Caki2 (cell line): ENCODE measurements around the gene SYT15. TPM values are rescaled to one million over a fixed set of nuclear protein-coding genes. Genes with fewer than 3 reads are reported as not detected.
A peak's percentile ranks its signal among the peaks of the same experiment; 100 is the strongest.
"Not testable (repeated sequence)": the region's sequence is repeated elsewhere in the genome, so short reads cannot be mapped to it uniquely, and the experiment has no call there.

Source experiments
- DNase-seq: peaks from one replicate; pipeline ENCODE4 v3.0.0-alpha.2; 2015; ENCODE audit warnings: low read depth
- in situ Hi-C: cut with HindIII; loops from 2 replicates; pipeline ENCODE4 v1.10.0; 2016; ENCODE audit warnings: low sequenced_read_pairs, low pct_unique_long_range_greater_than_20kb, mixed read lengths
- total RNA-seq: library from RNA; depleted of rRNA; stranded (reverse); fragments of >200 nt; shearing (Covaris generic); gene quantifications from 2 replicates; pipeline ENCODE4 v1.2.3, GENCODE V29; 2014; ENCODE audit warnings: low replicate concordance

SYT15 gene
- total RNA-seq, 1 experiment from 2014 or later = not detected

GRCh38 chr10:46554166-46554781, 24.7 kb upstream of the SYT15 start:
- in situ Hi-C loops = no loop called here
- DNase-seq = no peak

DNA sequence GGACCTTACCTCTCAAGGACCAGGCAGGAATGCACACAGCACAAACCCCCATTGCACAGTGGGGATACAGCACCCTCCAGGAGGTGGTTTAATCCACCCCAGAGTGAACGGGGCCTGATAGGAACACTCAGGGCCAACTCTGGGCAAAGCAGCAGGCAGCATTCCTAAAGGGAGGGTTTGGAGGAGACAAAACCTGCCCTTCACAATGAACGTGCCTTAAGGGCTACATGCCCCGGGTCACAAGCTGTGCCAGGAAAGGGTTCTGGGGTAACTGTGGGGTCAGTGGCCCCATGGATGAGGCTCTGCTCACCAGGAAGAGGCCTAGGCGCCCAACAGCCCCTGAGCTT, 23.6 kb upstream of the SYT15 start:
- DNase-seq = no peak
- in situ Hi-C loops = no loop called here

DNA sequence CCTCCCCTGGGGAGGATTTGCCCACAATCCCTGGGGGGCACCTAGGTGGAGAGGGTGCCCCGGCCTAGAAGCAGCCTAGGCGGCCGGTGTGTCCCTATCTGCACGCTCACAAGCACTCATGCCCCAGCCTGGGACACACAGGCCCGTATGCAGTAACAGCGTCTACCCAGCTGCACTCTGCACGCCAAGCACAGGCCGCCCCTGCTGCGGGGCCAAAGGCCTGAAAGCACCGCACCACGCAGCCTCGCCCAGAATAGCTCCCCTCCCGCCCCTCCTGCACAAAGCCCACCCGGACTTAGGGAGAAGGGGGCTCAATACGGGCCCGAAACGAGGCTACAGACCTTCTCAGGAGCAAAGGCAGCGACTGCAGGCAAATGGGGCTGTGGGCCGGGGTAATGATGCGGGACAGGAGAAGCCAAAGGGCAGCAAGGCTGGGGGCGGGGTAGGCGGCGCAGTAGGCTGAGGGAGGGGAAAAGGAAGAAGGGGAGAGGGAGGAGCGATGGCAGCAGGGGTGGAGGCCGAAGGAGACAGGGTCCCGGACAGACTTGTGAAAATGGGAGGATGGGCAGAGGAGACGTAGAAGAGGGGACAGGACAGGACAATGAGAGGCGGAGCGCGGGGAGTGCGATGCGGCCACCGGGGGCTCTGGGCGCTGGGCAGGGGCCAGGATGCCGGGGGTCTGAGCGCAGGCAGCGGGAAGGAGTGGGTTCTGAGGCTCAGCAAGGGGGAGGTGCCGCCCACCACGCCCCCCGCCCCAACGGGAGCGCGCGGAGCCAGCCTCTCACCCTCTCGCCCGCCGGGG, 23.0 kb upstream of the SYT15 start:
- in situ Hi-C loops = no loop called here
- no peak for DNase-seq

DNA sequence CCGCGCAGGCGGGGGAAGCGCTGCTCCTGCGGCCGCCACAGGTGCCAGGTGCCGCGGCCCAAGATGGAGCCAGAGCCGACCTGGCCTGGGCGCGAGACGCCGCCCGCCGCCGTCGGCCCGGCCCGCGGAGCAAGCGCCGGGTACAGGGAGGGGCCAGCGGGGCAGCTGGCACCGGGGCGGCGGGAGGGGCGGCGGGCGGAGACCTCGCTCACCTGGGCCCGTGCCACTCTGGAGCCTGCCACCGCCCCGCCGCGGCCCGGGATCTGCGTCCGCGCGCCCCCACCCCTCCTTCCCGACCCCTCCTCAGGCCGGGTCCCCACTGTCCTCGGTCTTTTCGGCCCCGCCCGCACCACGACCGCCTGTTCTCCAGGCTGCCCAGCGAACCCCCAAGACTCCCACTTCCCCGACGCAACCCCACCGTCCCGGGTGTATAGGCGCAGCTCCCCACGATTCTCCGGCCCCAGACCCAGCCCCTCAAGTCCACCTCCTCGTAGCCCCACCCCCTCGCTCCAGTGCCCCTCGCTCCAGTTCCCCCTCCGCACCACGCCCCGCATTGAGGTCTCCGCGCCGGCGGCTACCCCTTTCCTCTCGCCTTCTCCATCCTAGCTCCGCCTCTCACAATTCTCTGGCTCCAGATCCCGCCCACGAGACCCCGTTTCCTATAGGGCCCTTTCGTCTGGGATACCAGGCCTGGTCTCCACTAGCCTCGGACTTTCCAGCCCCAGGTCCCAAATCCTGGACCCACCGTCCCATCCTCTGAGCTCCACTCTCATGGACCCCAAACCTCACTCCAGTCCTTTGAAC, 22.2 kb upstream of the SYT15 start, which contains the start of gene GPRIN2:
TSS of gene GPRIN2 (minus strand) at position 144 of the 804 bp plus-strand sequence. CDS start 5,922 bp downstream, outside the sequence.
- DNase-seq = no peak
- in situ Hi-C loops = no loop called here

DNA sequence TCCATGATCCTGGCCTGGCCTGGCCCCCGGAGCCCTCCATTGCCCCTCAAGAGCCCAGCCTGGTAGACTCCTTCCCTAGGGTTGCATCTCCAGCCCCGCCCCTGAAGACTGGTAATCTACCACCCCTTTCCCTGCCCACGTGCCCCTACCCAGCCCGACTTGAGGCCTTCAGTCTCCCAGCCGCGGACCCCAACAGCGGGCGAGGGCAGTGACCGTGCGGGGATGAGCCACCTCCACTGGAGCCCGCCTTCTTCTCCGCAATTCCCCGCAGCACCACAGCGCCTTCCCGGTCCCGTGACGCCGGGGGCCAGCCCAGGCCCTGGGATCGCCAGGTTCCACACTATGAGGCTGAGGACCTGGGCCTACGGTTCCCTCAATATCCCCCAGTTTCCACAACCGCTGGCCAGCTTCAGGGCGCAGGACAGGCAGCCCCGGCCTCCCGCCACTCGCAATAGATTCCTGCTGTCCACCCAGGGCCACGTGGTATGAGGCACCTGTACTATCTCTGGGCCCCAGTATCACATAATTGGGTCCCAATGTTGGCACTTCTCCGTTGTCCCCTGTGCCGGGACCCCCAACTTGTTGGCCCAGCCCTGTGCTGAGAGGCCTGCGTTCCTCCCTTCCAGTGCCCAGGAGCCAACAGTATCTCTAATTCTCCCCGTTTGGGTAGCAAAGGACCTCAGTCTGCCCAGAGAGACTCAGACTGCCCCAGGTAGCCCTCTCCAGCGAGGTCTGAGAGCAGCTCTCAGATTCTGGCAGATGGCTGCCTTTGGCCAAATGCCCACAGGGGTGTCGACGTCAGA, 21.4 kb upstream of the SYT15 start:
- in situ Hi-C loops = no loop called here

DNA sequence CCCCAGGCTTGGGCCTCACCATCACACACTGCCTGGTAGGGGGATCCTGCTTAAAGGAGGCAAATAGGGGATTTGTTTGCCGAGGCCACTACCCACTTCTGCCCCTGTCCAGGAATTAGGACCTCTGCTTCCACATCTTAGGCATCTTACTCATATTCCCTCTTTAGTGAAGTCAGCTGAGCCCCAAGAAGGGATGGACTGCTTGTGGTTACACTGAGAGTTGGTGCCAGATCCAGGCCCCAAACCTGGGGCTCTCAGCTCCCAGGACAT, 20.9 kb upstream of the SYT15 start:
- no peak for DNase-seq
- in situ Hi-C loops = no loop called here

More for the DNA sequence above, 21.4 kb upstream of the SYT15 start:
- DNase-seq = no peak

DNA sequence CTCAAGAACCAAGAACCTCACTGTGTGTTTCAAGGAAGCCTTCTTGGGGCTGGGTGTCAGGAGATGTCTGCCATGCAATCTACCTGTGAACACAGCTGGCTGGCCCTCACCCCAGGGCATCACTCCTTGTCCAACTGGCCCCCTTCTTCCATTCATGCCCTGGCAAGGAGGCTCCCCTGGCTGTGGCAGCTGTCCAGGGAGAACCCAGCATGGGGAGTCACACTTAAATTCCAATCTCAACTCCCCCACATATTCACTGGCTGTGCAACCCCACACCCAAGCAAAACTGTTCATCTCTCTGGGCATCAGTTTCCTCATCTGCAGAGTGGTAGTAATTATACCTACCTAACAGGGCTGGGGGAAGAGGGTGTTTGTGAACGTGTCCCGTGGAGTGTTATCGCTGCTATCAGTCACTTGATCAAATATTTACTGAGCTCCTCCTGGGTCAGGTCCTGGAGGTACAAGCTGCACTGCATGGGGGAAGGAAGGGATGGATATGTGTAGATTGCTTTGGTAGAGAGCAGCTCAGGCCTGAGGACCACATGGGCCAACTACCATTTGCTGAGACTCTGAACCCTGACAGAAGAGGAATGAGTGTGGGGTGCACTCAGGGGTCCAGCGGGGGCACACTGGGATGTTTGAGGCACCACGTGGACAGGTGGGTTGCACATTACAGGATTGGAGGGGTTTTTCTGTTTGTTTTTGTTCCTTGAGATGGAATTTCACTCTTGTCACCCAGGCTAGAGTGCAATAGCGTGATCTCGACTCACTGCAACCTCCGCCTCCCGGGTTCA, 20.3 kb upstream of the SYT15 start:
- DNase-seq = no peak
- in situ Hi-C loops = no loop called here

DNA sequence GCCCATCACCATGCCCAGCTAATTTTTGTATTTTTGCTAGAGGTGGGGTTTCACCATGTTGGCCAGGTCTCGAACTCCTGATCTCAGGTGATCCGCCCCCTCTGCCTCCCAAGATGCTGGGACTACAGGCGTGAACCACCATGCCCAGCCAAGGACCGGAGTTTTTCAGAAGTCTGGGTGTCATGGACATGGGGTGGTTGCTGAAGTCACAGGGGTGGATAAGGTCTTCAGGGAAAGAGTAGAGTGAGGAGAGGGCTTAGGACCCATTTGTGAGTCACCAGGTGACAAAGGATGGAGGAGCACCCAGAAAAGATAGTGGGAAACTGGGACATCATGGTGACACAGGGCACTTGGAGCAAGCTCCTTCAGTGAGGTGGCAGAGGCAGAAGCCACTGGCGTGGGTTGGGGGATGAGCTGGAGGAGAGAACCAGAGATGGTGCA, 19.7 kb upstream of the SYT15 start:
- DNase-seq = no peak
- in situ Hi-C loops = no loop called here

GRCh38 chr10:46560381-46560780, 18.5 kb upstream of the SYT15 start:
- DNase-seq = no peak
- in situ Hi-C loops = no loop called here

- DNase-seq = no peak
- in situ Hi-C loops = no loop called here
Observed at GRCh38 chr10:46560952-46561351, 18.0 kb upstream of the SYT15 start.

DNA sequence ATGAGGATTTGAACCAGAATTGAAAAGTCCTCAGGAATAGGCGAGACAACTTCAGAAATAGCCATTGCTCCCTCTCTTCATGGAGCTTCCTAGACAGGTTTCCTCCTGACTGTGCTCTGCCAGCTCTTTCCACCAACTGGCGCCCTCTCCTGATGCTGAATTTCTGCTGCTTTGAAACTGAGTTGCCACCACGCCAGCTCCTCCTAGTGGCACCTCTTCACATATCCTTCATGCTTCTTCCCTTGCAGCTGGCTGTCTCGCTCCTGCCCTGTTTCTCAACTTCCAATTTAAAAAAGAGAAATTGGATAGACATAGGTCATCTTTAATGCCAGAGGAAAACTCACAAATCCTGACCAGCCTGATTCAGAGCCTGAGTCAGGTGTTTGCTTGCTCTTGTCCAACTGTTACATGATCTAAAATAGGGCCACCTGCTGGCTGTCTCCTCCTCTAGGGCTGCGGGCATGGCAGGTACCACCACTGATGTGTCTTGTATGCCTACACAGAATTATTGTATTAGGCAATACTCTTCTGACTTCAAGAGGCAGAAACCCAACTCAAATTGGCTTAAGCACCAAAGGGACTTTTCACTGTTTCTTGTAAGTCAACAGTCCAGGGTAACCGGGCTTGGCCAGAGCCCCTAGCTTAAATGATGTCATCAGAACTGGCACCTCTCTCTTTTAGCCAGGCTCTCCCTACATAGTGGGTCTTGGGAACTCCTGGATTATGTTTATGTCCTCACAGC, 13.2 kb upstream of the SYT15 start:
- peak; percentile 69 for DNase-seq
- in situ Hi-C loops = not testable (repeated sequence)

- DNase-seq, in situ Hi-C loops: not testable (repeated sequence)
Observed at GRCh38 chr10:46567151-46567550, 11.8 kb upstream of the SYT15 start.

DNA sequence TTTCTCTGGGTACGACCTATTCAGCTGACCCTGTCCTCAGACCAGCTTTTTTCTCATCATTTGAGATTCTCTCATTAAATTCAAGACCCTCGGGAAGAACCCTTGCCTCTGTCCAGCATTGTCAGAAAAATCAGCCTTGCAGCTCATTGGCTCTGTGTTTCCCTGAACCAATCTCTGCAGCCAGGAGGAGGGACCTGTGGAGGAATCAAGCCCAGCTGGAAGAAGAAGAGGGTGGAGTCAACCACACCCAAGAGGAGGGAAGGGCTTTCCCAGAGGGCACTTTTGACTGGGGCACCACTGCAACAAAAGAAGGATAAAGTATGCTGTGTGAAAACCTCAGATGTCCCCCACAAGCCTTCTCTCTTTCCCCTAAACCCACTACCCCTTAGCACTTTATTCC, 8.3 kb upstream of the SYT15 start:
- in situ Hi-C loops, DNase-seq: not testable (repeated sequence)

- DNase-seq, in situ Hi-C loops: not testable (repeated sequence)
Observed at GRCh38 chr10:46572765-46573164, 6.2 kb upstream of the SYT15 start.

GRCh38 chr10:46573314-46573713, 5.6 kb upstream of the SYT15 start:
- DNase-seq, in situ Hi-C loops: not testable (repeated sequence)

GRCh38 chr10:46573884-46574283, 5.0 kb upstream of the SYT15 start:
- DNase-seq, in situ Hi-C loops: not testable (repeated sequence)
